ENCODE data around the gene CDKN2B-AS1.

Gene CDKN2B-AS1

GRCh38 chr9:22102146-22103053 is 107.8 kb downstream of the CDKN2B-AS1 start:
- in situ Hi-C loops (cut with MboI; ENCODE audit: low sequenced_read_pairs): loop anchor here (10.0 kb wide), 1 partner anchor 58 kb away; no protein-coding TSS in a partner anchor
- peaks cover 18% of the 10 kb centered on the region for H3K4me1 ChIP-seq

GRCh38 chr9:22103685-22104575 is 109.3 kb downstream of the CDKN2B-AS1 start:
- in situ Hi-C loops (cut with MboI; ENCODE audit: low sequenced_read_pairs): loop anchor here (10.0 kb wide), 1 partner anchor 59 kb away; no protein-coding TSS in a partner anchor

More at GRCh38 chr9:22102146-22103053, 107.8 kb downstream of the CDKN2B-AS1 start:
- H3K9me3 ChIP-seq: no peaks in the 10 kb centered on the region
- no peaks in the 10 kb centered on the region for H3K36me3 ChIP-seq (replicated peaks)
- H3K27me3 ChIP-seq (ENCODE audit: low read depth): no peaks in the 10 kb centered on the region
- DNase-seq (ENCODE audit: low spot score in 2 of 2): no peak
- no peak overlapping the region for H3K4me3 ChIP-seq

GRCh38 chr9:22105005-22105722 is 110.6 kb downstream of the CDKN2B-AS1 start:
- H3K36me3 ChIP-seq (replicated peaks): no peaks in the 10 kb centered on the region
- H3K9me3 ChIP-seq: no peaks in the 10 kb centered on the region
- no peaks in the 10 kb centered on the region for H3K27me3 ChIP-seq (ENCODE audit: low read depth)
- no peak overlapping the region for H3K4me3 ChIP-seq
- H3K4me1 ChIP-seq: no peaks in the 10 kb centered on the region
- in situ Hi-C loops (cut with MboI; ENCODE audit: low sequenced_read_pairs): loop anchor here (10.0 kb wide), 1 partner anchor 60 kb away; no protein-coding TSS in a partner anchor
- no peak for DNase-seq (ENCODE audit: low spot score in 2 of 2)

More at GRCh38 chr9:22103685-22104575, 109.3 kb downstream of the CDKN2B-AS1 start:
- DNase-seq (ENCODE audit: low spot score in 2 of 2): no peak
- Histone ChIP-seq H3K27me3 (ENCODE audit: low read depth) (no peaks in the 10 kb centered on the region), H3K4me1 (peaks cover 5% of the 10 kb centered on the region), H3K4me3 (no peak overlapping the region), H3K36me3 (replicated peaks) (no peaks in the 10 kb centered on the region), H3K9me3 (no peaks in the 10 kb centered on the region)

- Histone ChIP-seq H3K4me1 (no peaks in the 10 kb centered on the region), H3K36me3 (replicated peaks) (no peaks in the 10 kb centered on the region), H3K27me3 (ENCODE audit: low read depth) (no peaks in the 10 kb centered on the region), H3K4me3 (no peak overlapping the region), H3K9me3 (no peaks in the 10 kb centered on the region)
- DNase-seq (ENCODE audit: low spot score in 2 of 2): no peak
- in situ Hi-C loops (cut with MboI; ENCODE audit: low sequenced_read_pairs): loop anchor here (10.0 kb wide), 1 partner anchor 63 kb away; no protein-coding TSS in a partner anchor
These were observed 112.8 kb downstream of the CDKN2B-AS1 start for GRCh38 chr9:22107202-22108045.

GRCh38 chr9:22108581-22109370 is 114.2 kb downstream of the CDKN2B-AS1 start:
- H3K4me1 ChIP-seq: no peaks in the 10 kb centered on the region
- H3K27me3 ChIP-seq (ENCODE audit: low read depth): no peaks in the 10 kb centered on the region
- in situ Hi-C loops (cut with MboI; ENCODE audit: low sequenced_read_pairs): loop anchor here (10.0 kb wide), 1 partner anchor 64 kb away; no protein-coding TSS in a partner anchor
- H3K9me3 ChIP-seq: no peaks in the 10 kb centered on the region
- no peaks in the 10 kb centered on the region for H3K36me3 ChIP-seq (replicated peaks)
- H3K4me3 ChIP-seq: no peak overlapping the region
- no peak for DNase-seq (ENCODE audit: low spot score in 2 of 2)

- Histone ChIP-seq H3K27me3 (ENCODE audit: low read depth) (no peaks in the 10 kb centered on the region), H3K4me3 (no peak overlapping the region), H3K9me3 (no peaks in the 10 kb centered on the region), H3K36me3 (replicated peaks) (no peaks in the 10 kb centered on the region), H3K4me1 (no peaks in the 10 kb centered on the region)
- in situ Hi-C loops (cut with MboI; ENCODE audit: low sequenced_read_pairs): loop anchor here (10.0 kb wide), 1 partner anchor 297 kb away; no protein-coding TSS in a partner anchor
- DNase-seq (ENCODE audit: low spot score in 2 of 2): no peak
These were observed 116.8 kb downstream of the CDKN2B-AS1 start for GRCh38 chr9:22111176-22111953.

GRCh38 chr9:22111954-22112247 is 117.3 kb downstream of the CDKN2B-AS1 start:
- DNase-seq (ENCODE audit: low spot score in 2 of 2): no peak
- no peaks in the 10 kb centered on the region for H3K36me3 ChIP-seq (replicated peaks)
- no peaks in the 10 kb centered on the region for H3K27me3 ChIP-seq (ENCODE audit: low read depth)
- in situ Hi-C loops (cut with MboI; ENCODE audit: low sequenced_read_pairs): loop anchor here (10.0 kb wide), 1 partner anchor 297 kb away; no protein-coding TSS in a partner anchor
- no peaks in the 10 kb centered on the region for H3K4me1 ChIP-seq
- no peak overlapping the region for H3K4me3 ChIP-seq
- H3K9me3 ChIP-seq: no peaks in the 10 kb centered on the region

GRCh38 chr9:22112870-22113821 is 118.6 kb downstream of the CDKN2B-AS1 start:
- H3K27me3 ChIP-seq (ENCODE audit: low read depth): no peaks in the 10 kb centered on the region
- no peaks in the 10 kb centered on the region for H3K4me1 ChIP-seq
- no peak overlapping the region for H3K4me3 ChIP-seq
- in situ Hi-C loops (cut with MboI; ENCODE audit: low sequenced_read_pairs): loop anchor here (10.0 kb wide), 1 partner anchor 298 kb away; no protein-coding TSS in a partner anchor
- DNase-seq (ENCODE audit: low spot score in 2 of 2): no peak
- H3K9me3 ChIP-seq: no peaks in the 10 kb centered on the region
- H3K36me3 ChIP-seq (replicated peaks): no peaks in the 10 kb centered on the region

- H3K4me1 ChIP-seq: no peaks in the 10 kb centered on the region
- in situ Hi-C loops (cut with MboI; ENCODE audit: low sequenced_read_pairs): loop anchor here (10.0 kb wide), 1 partner anchor 300 kb away; no protein-coding TSS in a partner anchor
- no peaks in the 10 kb centered on the region for H3K36me3 ChIP-seq (replicated peaks)
- DNase-seq (ENCODE audit: low spot score in 2 of 2): no peak
- no peaks in the 10 kb centered on the region for H3K9me3 ChIP-seq
- no peak overlapping the region for H3K4me3 ChIP-seq
- H3K27me3 ChIP-seq (ENCODE audit: low read depth): no peaks in the 10 kb centered on the region
These were observed 120.4 kb downstream of the CDKN2B-AS1 start for GRCh38 chr9:22114956-22115355.

GRCh38 chr9:22116758-22117157 is 122.2 kb downstream of the CDKN2B-AS1 start:
- H3K9me3 ChIP-seq: no peaks in the 10 kb centered on the region

More at GRCh38 chr9:22116758-22117157, 122.2 kb downstream of the CDKN2B-AS1 start:
- Histone ChIP-seq H3K4me1 (no peaks in the 10 kb centered on the region), H3K4me3 (no peak overlapping the region), H3K27me3 (ENCODE audit: low read depth) (no peaks in the 10 kb centered on the region), H3K36me3 (replicated peaks) (no peaks in the 10 kb centered on the region)
- in situ Hi-C loops (cut with MboI; ENCODE audit: low sequenced_read_pairs): loop anchor here (10.0 kb wide), 1 partner anchor 302 kb away; no protein-coding TSS in a partner anchor
- no peak for DNase-seq (ENCODE audit: low spot score in 2 of 2)

Data from HAP-1 (cell line).